ENCODE data around the gene TRIM46. TPM values are rescaled to one million over a fixed set of nuclear protein-coding genes. Genes with fewer than 3 reads are reported as not detected.
"Not testable (repeated sequence)": the region's sequence is repeated elsewhere in the genome, so short reads cannot be mapped to it uniquely, and the experiment has no call there.

TRIM46 gene
- total RNA-seq, 3 donors from 2014 or later (not counting 1 experiment from before 2014, with no cell fraction given) = 0.94 to 4.9 (median 2.5) TPM

GRCh38 chr1:155186794-155187455 lies 13.3 kb downstream of the TRIM46 start:
- H3K36me3 Mint-ChIP-seq = no peaks in the 10 kb centered on the region
- H3K4me3 ChIP-seq (ENCODE audit: low read length) = no peak overlapping the region
- no peak overlapping the region for H3K27ac Mint-ChIP-seq
- WGBS (ENCODE audit: insufficient coverage) = 87% methylated on average over 14 of the region's 14 CpGs
- H3K4me1 Mint-ChIP-seq = peaks cover 6 to 7% of the 10 kb centered on the region in 2 donors
- DNase-seq (no peak), ATAC-seq (no peak)
- no peak overlapping the region for H3K27ac ChIP-seq (ENCODE audit: low read length)
- H3K4me1 ChIP-seq (ENCODE audit: control insufficient read depth, insufficient read depth, low read length) = peaks cover 18% of the 10 kb centered on the region
- H3K27me3 Mint-ChIP-seq (ENCODE audit: low read depth in 2 of 2) = no peaks in the 10 kb centered on the region
- no peak overlapping the region for H3K4me3 Mint-ChIP-seq
- no peaks in the 10 kb centered on the region for H3K36me3 ChIP-seq (ENCODE audit: control insufficient read depth, insufficient read depth, low read length)
- no peaks in the 10 kb centered on the region for H3K9me3 Mint-ChIP-seq
- no peak for TF ChIP-seq CTCF (IDR thresholded peaks at IDR 0.05)
- H3K9me3 ChIP-seq (ENCODE audit: control insufficient read depth, insufficient read depth, low read length) = no peaks in the 10 kb centered on the region
- intact Hi-C loops (cut with micrococcal nuclease) = no loop called here
- H3K27me3 ChIP-seq (ENCODE audit: control insufficient read depth, insufficient read depth, low read length) = no peaks in the 10 kb centered on the region

GRCh38 chr1:155187456-155187891 lies 13.8 kb downstream of the TRIM46 start:
- Histone ChIP-seq H3K36me3 (ENCODE audit: control insufficient read depth, insufficient read depth, low read length) (no peaks in the 10 kb centered on the region), H3K9me3 (ENCODE audit: control insufficient read depth, insufficient read depth, low read length) (no peaks in the 10 kb centered on the region), H3K27ac (ENCODE audit: low read length) (no peak overlapping the region), H3K4me3 (ENCODE audit: low read length) (no peak overlapping the region), H3K4me1 (ENCODE audit: control insufficient read depth, insufficient read depth, low read length) (peaks cover 23% of the 10 kb centered on the region), H3K27me3 (ENCODE audit: control insufficient read depth, insufficient read depth, low read length) (no peaks in the 10 kb centered on the region)
- Mint-ChIP-seq H3K27ac (no peak overlapping the region), H3K4me1 (peaks cover 6 to 12% of the 10 kb centered on the region in 2 donors), H3K4me3 (no peak overlapping the region), H3K36me3 (no peaks in the 10 kb centered on the region), H3K9me3 (no peaks in the 10 kb centered on the region), H3K27me3 (ENCODE audit: low read depth in 2 of 2) (no peaks in the 10 kb centered on the region)
- TF ChIP-seq CTCF (IDR thresholded peaks at IDR 0.05) = no peak
- DNase-seq (no peak), ATAC-seq (no peak)
- intact Hi-C loops (cut with micrococcal nuclease) = no loop called here
- WGBS (ENCODE audit: insufficient coverage) = 85% methylated on average over 16 of the region's 16 CpGs

GRCh38 chr1:155188268-155188667 lies 14.6 kb downstream of the TRIM46 start:
- Mint-ChIP-seq H3K4me1 (peaks cover 6 to 19% of the 10 kb centered on the region in 2 donors), H3K27ac (peak overlapping the region in 1 of 2 donors; percentile 21), H3K4me3 (peak overlapping the region; percentile 57), H3K27me3 (ENCODE audit: low read depth in 2 of 2) (peaks cover 0 to under 1% of the 10 kb centered on the region in 2 donors), H3K36me3 (no peaks in the 10 kb centered on the region), H3K9me3 (no peaks in the 10 kb centered on the region)
- DNase-seq (no peak), ATAC-seq (no peak)
- no peaks in the 10 kb centered on the region for H3K27me3 ChIP-seq (ENCODE audit: control insufficient read depth, insufficient read depth, low read length)
- H3K4me3 ChIP-seq (ENCODE audit: low read length) = no peak overlapping the region
- intact Hi-C loops (cut with micrococcal nuclease) = no loop called here
- H3K27ac ChIP-seq (ENCODE audit: low read length) = no peak overlapping the region
- H3K36me3 ChIP-seq (ENCODE audit: control insufficient read depth, insufficient read depth, low read length) = no peaks in the 10 kb centered on the region
- 96% methylated on average over 14 of the region's 14 CpGs for WGBS (ENCODE audit: insufficient coverage)
- H3K9me3 ChIP-seq (ENCODE audit: control insufficient read depth, insufficient read depth, low read length) = no peaks in the 10 kb centered on the region
- peaks cover 31% of the 10 kb centered on the region for H3K4me1 ChIP-seq (ENCODE audit: control insufficient read depth, insufficient read depth, low read length)
- no peak for TF ChIP-seq CTCF (IDR thresholded peaks at IDR 0.05)

- not testable (repeated sequence) for H3K4me3 ChIP-seq (ENCODE audit: low read length); ATAC-seq; H3K9me3 Mint-ChIP-seq; H3K27ac Mint-ChIP-seq; H3K9me3 ChIP-seq (ENCODE audit: control insufficient read depth, insufficient read depth, low read length); H3K27ac ChIP-seq (ENCODE audit: low read length); DNase-seq; H3K36me3 Mint-ChIP-seq; H3K4me3 Mint-ChIP-seq; H3K27me3 ChIP-seq (ENCODE audit: control insufficient read depth, insufficient read depth, low read length); H3K36me3 ChIP-seq (ENCODE audit: control insufficient read depth, insufficient read depth, low read length)
- peaks cover 0 to 13% of the 10 kb centered on the region in 2 donors for H3K27me3 Mint-ChIP-seq (ENCODE audit: low read depth in 2 of 2)
- intact Hi-C loops (cut with micrococcal nuclease) = loop anchor here (5.0 kb wide), 2 partner anchors 37 to 52 kb away; a partner anchor contains a TSS
- peaks cover 20 to 34% of the 10 kb centered on the region in 2 donors for H3K4me1 Mint-ChIP-seq
- peaks cover 39% of the 10 kb centered on the region for H3K4me1 ChIP-seq (ENCODE audit: control insufficient read depth, insufficient read depth, low read length)
- WGBS (ENCODE audit: insufficient coverage) = 97% methylated on average over 20 of the region's 45 CpGs
These were observed 16.3 kb downstream of the TRIM46 start for GRCh38 chr1:155189926-155190325.
